GM12874 (cell line): ENCODE results near the gene ACOX3.

Experiments used
- TF ChIP-seq, protein P1 (sequence below): IDR thresholded peaks from 2 replicates; pipeline ENCODE4 v1.5.1; 2011; ENCODE audit warnings: low read depth, mild to moderate bottlenecking, control low read depth, low read length, moderate library complexity; ENCODE audit not compliant: insufficient read depth

Gene ACOX3

DNA sequence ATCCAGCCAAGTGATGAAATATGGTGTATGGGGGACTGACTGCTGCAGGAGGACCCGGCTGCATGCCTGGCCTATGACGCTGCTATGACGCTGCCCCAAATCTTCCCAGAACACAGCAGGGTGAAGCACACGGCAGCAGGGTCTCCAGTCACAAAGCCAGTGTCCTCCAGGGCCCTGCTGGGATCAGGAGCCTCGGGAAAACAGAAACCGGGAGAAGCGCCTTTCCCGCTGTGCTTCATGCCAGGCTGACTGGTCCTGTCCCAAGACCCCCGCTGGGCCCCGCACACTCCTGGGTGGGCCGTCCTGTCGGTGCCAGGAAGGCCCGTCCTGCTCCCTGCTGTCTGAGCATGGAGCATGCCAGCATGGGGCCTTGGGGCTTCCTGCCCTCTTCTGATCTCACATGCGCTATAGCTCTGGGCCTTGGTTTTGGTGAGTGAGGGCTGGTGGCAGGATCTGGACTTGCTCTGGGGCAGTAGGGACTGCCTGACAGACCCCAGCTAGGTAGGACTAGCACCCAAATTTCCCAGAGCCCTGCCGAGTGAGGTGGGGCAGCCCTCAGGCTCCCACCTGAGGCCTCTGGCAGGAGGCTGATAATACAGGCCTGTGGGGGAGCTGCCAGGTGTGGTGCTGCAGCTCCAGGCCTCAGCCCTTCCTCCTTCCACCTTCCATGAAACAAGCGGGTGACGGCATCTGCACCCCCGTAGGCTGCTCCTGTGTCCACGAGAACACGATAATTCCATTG, 64.0 kb downstream of the ACOX3 start:
- TF ChIP-seq, protein P1, sequence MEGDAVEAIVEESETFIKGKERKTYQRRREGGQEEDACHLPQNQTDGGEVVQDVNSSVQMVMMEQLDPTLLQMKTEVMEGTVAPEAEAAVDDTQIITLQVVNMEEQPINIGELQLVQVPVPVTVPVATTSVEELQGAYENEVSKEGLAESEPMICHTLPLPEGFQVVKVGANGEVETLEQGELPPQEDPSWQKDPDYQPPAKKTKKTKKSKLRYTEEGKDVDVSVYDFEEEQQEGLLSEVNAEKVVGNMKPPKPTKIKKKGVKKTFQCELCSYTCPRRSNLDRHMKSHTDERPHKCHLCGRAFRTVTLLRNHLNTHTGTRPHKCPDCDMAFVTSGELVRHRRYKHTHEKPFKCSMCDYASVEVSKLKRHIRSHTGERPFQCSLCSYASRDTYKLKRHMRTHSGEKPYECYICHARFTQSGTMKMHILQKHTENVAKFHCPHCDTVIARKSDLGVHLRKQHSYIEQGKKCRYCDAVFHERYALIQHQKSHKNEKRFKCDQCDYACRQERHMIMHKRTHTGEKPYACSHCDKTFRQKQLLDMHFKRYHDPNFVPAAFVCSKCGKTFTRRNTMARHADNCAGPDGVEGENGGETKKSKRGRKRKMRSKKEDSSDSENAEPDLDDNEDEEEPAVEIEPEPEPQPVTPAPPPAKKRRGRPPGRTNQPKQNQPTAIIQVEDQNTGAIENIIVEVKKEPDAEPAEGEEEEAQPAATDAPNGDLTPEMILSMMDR = no peak

DNA sequence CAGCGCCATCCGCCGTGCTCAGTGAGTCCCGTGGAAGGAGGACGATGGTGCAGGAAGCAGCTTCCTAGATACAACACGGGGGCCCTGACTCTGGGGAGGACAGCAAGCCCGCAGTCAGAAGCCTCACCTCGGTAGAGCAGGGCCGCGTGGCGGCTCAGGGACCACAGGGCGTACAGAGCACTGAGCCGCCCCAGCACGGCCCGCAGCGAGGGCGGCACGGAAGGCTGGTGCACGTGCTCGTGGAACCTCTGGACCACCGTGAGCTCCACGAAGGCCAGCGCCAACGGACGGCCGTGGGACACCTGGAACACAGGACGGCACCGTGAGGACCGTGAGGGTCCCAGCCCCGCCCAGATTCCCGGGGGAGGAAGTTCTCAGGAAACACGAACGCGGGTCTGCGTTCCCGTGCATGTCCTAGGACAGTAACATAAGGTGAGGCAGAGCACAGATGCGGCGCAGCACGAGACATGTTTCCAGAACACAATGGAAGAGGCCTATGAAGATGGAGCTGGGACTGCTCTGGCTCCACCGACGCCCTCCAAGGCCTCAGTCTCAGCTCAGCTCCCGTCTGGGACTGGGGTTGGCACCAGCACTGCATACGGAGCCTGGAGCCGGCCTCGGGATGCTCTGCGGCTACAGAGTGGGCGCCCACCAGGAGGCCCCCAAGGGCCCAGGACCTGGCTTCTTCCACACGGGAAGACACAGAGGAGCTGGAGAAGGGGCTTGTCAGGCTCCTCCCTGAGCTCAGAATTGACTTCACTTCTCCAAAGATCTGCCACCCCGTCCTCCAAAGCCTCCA, 65.5 kb downstream of the ACOX3 start:
- TF ChIP-seq, protein P1 = no peak

DNA sequence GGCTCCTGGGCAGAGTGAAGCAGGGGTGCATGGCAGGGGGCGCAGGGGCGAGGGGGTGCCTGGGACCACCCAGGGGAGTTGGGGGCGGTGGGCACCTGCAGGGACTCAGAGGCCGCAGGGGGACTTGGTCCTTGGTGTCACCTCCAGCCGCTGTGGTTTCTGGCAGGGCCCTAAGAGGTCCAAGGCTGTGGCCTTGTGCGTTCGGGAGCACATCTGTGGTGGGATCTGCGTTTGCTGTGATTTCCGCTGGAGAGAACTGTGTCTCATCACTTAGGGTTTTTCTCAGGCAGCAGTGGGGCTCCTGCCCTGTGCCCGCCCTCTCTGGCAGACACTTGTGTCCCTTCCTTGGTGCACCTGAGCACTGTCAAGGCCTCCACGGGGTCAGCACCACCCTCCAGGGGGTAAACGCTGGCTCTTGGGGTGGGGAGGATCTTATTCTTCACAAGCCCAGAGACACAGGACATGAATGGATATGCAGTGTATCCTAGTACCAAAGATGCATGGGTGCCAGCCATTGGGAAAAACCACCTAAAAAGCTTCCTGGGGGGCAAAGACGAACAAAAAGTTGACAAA, 66.5 kb downstream of the ACOX3 start:
- TF ChIP-seq, protein P1 = no peak

DNA sequence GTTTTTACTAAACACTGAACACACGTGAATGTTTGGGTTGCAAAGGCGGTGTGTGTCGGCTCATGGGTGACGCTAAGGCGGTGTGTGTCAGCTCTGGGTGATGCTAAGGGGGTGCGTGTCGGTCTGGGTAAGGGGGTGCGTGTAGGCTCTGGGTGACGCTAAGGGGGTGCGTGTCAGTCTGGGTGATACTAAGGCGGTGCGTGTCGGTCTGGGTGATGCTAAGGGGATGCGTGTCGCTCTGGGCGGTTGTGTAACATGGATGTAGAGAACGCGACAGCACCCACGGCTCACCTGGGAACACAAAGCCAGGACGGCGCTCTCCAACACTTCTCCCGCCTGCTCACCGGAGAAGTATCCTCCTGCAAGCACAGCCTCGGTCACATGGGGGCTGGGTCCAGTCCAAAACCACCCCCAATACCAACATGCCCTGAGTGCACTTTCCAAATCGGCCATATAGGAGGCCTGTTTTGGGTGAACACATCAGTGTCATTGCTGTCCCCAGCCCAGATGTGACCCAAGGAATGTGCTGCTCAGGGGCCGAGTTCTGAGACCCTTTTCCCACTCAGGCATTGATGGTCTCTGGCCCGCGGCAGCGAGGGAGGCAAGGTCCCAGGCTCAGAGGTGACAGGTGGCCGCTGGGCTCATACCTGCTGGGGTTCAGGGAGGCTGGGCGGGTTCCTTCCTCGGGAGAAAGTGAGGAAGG, 67.1 kb downstream of the ACOX3 start:
- TF ChIP-seq, protein P1 = no peak

DNA sequence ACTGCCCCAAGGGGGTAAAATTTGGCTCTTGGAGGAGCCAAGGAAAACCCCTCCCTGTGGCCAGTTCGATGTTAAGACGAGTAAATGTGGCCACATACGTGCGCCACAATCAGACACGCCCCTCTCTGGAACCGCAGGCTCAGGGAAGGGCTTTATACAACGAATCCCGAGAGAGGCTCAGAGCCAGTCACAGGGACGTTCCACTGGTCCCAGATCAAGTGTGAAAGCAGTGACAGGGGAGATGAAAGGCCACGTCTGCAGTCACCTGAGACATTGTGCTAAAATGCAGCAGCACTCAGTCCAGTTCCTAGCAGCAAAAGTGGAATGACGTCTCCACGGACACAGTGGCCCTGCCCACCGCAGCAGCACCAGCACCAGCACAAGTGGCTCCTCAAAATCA, 68.0 kb downstream of the ACOX3 start:
- TF ChIP-seq, protein P1 = no peak

DNA sequence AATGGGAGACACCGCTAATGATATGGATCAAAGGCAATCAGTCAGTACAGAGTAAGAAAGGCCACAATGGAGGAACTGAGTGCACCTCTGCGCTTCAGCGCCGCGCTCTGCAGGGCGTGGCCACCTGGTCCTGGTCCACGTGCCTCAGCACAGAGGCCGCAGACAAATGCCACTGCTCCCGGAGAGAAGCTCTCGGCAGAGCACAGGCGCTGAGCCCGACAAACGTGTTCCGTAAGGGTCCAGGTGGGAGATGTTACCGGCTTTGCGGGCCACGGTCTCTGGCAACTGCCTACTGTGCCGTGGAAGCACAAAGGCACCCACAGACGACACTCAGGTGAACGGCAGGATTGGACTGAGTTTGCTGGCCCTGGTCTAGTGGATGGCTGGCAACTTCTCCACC, 68.9 kb downstream of the ACOX3 start:
- TF ChIP-seq, protein P1 = no peak
